GM12873 (cell line): ENCODE data around the gene PDIA6.

Source experiments
- CTCF ChIP-seq: IDR thresholded peaks from 2 replicates; pipeline ENCODE4 v1.5.1; 2012; ENCODE audit warnings: low read depth, mild to moderate bottlenecking, moderate library complexity, low read length, control low read depth; ENCODE audit not compliant: insufficient read depth; ENCODE audit errors: missing control alignments

Gene PDIA6

GRCh38 chr2:10798783-10799182 is 13.8 kb downstream of the PDIA6 start:
- TF ChIP-seq CTCF, result no peak

- no peak for TF ChIP-seq CTCF
These were observed 15.9 kb downstream of the PDIA6 start for GRCh38 chr2:10796703-10797102.

GRCh38 chr2:10795508-10796046 is 17.0 kb downstream of the PDIA6 start:
- no peak for TF ChIP-seq CTCF

GRCh38 chr2:10794876-10795275 is 17.7 kb downstream of the PDIA6 start:
- TF ChIP-seq CTCF, result no peak

GRCh38 chr2:10793816-10794215 is 18.8 kb downstream of the PDIA6 start:
- TF ChIP-seq CTCF, result no peak

- peak; percentile 28 for TF ChIP-seq CTCF
These were observed 19.8 kb downstream of the PDIA6 start for GRCh38 chr2:10792660-10793400.

GRCh38 chr2:10792001-10792634 is 20.5 kb downstream of the PDIA6 start:
- no peak for TF ChIP-seq CTCF
